ENCODE results near the gene BICDL2. TPM values are rescaled to one million over a fixed set of nuclear protein-coding genes. Genes with fewer than 3 reads are reported as not detected.

The BICDL2 gene
- total RNA-seq, 1 donor from 2014 or later: not detected

DNA sequence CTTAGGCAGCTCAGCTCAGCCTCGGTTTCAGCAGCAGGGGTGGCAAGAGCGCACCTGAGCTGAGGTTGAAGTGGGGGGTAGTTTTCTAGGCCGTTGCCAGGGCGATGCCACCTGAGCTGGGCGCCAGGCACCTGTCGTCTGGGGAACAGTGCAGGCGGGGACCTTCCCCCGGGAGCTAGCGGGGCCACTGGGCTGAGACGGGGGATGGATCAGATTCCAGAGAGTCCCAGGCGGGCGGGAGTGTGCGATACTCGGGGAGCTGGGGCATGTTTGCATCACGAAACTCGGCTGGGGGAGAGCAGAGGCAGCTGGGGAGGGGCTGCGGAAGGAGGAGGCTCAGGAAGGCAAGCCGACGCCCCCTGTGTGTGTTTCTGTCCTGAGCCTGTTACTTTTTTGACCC lies 24.5 kb downstream of the BICDL2 start:
- no peak for DNase-seq (ENCODE audit: low read depth, low spot score)

- no peak for DNase-seq (ENCODE audit: low read depth, low spot score)
Observed at GRCh38 chr16:3010510-3010909, 26.2 kb downstream of the BICDL2 start.

DNA sequence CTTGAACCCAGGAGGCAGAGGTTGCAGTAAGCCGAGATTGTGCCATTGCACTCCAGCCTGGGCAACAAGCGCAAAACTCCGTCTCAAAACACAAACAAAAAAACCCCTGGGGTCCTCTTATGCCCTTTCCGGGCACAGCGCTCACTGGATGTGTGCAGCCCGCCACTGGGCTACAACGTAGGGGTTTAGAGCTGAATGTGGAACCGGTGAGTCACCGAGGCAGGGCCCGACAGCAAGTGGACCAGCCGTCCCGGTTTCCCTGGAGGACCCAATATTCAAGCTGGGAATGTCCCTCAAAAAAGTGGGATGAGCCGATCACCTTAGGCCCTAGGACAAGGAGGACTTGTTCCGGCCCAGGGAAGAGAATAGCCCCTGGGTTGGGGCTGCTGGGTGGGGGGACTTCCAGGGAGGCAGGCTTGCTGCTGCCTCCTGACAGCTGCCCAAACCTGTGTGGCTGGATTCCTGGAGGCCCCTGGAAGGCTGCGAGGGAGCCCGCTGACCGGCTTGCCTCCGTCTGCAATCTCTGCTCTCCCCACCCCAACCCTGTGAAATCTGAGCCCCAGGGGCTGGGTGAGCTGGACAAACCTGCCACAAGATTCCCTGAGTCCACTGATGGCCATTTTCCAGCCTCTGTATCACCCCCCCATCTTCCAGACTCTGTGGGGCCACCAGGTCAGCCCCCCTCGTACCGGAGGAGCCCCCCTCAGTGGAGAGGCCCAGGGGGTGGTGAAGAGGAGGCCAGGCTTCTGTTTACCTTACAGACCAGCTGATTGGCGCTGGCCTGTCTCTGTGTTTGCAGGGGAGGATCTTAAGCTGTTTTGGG lies 27.0 kb downstream of the BICDL2 start:
- no peak for DNase-seq (ENCODE audit: low read depth, low spot score)

- DNase-seq (ENCODE audit: low read depth, low spot score): no peak
Observed at GRCh38 chr16:3008690-3009037, 28.1 kb downstream of the BICDL2 start.

GRCh38 chr16:3007957-3008689 lies 28.6 kb downstream of the BICDL2 start:
- DNase-seq (ENCODE audit: low read depth, low spot score): no peak

GRCh38 chr16:3007059-3007956 lies 29.4 kb downstream of the BICDL2 start:
- DNase-seq (ENCODE audit: low read depth, low spot score): no peak

GRCh38 chr16:3004781-3005284 lies 31.9 kb downstream of the BICDL2 start:
- DNase-seq (ENCODE audit: low read depth, low spot score): no peak

GRCh38 chr16:3004319-3004718 lies 32.4 kb downstream of the BICDL2 start:
- no peak for DNase-seq (ENCODE audit: low read depth, low spot score)

- DNase-seq (ENCODE audit: low read depth, low spot score): peak; percentile 98
Observed at GRCh38 chr16:3003582-3004270, 33.0 kb downstream of the BICDL2 start.

DNA sequence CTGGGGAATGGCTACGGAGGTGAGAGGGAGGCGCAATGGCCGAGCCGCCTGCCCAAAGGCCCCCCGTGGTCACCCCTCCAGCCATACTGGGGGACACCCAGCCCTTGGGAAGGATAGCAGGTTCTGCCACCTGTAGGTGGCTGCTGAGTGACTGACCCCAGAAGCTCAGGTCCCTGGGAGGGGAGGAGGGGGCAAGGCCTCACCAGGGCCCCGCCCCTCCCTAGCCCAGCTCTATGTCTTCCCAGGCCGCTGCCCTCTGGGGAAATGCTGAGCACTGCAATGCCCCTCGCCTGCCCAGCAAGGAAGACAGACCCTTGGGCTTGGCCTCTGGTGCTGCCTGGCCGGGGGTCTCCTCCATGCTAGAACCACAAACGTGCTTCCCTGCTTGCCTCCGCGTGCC lies 35.4 kb downstream of the BICDL2 start:
- no peak for DNase-seq (ENCODE audit: low read depth, low spot score)

GRCh38 chr16:3000540-3000939 lies 36.2 kb downstream of the BICDL2 start:
- DNase-seq (ENCODE audit: low read depth, low spot score): no peak

GRCh38 chr16:2999929-3000328 lies 36.8 kb downstream of the BICDL2 start:
- no peak for DNase-seq (ENCODE audit: low read depth, low spot score)

GRCh38 chr16:2996298-2996697 lies 40.4 kb downstream of the BICDL2 start:
- no peak for DNase-seq (ENCODE audit: low read depth, low spot score)

GRCh38 chr16:2992383-2993081 lies 44.2 kb downstream of the BICDL2 start:
- DNase-seq (ENCODE audit: low read depth, low spot score): no peak

- no peak for DNase-seq (ENCODE audit: low read depth, low spot score)
Observed at GRCh38 chr16:2991566-2992261, 45.0 kb downstream of the BICDL2 start.

GRCh38 chr16:2990891-2991290 lies 45.9 kb downstream of the BICDL2 start:
- no peak for DNase-seq (ENCODE audit: low read depth, low spot score)

GRCh38 chr16:2988590-2989099 lies 48.1 kb downstream of the BICDL2 start:
- DNase-seq (ENCODE audit: low read depth, low spot score): no peak

DNA sequence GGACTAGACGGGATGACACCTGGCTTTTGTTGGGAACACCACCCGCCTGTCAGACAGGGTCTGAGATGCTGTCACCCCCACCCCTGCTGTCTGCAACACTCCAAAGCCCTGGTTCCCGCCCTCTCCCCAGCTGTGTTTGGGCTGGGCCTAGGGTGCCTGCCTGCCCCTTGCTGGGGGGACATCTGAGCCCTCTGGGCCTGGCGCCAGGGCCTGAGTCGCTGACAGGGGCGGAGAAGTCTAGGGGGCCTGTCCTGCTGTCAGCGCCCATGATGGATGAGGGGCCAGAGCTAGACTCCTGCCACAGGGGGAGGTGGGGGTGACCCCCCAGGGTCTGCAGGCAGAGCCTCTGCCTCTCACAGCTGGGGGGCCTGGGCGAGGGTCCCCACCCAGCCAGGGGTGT lies 48.9 kb downstream of the BICDL2 start:
- no peak for DNase-seq (ENCODE audit: low read depth, low spot score)

DNA sequence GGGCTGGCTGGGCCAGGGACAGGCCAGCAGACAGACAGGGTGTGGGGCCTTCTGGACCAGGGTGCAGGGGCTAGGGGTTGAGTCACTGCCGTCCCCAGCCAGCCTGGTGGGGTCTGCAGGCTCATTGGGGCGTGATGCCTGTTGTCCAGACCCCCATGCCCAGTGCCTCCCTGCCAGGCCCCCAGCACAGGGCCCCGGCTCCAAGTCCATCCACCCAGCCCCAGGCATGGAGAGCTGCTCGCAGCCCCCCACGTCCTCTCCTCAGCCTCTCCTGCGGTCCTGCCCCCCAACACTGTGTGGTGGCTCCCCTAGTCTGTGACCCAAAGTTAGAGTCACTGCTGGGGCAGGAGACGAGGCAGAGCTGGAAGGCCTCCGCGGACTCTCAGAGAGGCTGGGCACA lies 49.5 kb downstream of the BICDL2 start:
- no peak for DNase-seq (ENCODE audit: low read depth, low spot score)

All from pulmonary artery endothelial cell (primary cell).